ENCODE results near the gene ANXA6.

Gene ANXA6

DNA sequence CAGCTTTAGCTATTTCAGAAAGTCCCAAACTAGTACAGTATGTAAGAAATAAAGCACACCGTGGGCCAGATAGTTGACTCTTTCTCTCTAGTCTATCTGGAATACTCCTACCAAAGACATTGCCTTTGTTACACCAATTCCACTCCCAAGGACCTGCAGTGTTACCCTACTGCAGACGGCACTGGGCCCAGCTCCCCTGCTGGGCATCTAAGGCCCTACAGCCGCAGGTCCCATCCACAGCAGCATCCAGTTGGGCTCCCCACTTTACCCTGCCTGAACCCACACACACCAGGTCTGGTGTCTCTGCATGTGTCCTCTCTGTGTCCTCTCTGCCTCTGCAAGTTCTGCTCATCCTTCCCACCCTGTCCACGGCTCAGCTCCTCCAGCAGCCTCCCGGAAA is 99.3 kb downstream of the ANXA6 start:
- DNase-seq: no peak

DNA sequence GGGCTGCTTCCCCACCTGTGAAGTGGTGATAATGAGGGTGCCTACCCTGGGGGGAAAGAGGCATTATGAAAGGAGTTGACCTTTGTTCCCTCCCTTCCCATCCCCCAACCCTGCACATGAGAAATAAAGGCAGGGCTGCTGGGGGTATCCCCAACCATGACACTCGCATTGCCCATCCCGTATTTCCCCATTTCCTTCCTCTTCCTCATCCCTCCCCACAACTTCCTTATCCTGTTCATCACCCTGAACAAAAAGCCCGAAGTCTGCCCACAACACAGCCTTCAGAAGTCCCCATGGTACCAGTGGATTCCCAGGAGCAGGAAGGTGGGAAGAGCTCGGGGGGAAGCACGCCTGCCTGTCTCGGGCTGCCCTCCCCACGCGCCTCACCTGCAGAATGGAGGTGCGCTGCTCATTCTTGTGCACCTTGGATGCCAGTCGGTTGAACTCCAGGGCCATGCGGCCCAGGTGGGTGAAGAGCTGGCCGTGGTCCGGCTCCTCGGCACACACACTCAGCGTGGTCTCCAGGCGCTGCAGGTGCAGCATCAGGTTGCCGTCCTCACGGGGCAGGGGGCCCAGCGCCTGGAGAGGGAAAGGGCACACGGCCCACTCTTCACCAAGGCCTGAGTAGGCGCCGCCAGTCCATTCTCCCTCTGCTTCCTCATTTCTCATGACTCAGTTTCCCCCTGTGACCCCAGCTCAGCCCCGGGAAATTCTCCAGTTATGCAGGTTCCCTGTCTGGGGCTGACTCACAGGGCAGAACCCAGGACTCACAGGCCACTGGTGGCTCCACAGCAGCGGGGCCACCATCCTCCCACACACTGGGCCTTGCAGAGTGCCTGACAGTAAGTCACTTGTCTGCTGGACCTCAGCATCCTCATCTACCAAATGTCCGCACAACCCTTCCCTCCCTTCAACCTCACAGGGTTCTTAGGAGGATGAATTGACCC is 100.9 kb downstream of the ANXA6 start:
- no peak for DNase-seq

DNA sequence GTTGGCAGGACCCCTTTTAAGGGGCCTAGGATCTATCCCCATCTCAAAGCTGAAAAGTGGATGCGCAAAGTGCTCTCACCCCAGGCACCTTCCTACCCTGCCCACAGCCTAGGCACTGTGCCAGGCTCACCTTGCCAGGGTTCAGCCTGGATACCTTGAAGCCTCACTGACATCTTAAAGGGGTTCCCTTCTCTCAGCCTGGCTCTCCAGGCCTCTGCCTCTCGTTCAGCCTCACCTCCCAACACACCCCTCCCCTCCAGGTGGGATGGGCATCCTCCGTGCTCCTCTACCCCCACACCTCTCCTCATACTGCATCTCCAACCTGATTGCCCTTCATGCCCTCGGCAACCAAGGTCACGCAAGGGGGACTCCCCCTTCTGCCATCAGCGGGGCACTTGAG is 102.2 kb downstream of the ANXA6 start:
- DNase-seq: no peak

DNA sequence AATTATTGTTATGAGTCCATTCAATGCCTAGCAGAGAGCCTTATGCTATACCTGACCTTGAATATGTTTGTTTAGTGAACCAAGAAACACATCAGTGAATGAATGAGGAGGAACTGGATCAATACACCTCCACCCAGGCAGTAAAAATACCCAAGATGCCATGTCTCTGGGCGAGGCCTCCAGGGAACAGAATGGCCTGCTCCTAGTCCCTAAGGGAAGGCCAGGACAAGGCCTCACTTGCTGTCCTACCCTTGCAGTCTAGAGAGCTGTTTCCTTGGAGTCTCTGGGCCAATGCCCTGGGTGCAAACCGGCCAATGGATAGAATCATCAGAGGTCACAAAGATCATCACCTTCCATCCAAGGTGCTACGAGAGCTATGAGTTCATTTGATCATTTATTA is 102.9 kb downstream of the ANXA6 start:
- DNase-seq: no peak

DNA sequence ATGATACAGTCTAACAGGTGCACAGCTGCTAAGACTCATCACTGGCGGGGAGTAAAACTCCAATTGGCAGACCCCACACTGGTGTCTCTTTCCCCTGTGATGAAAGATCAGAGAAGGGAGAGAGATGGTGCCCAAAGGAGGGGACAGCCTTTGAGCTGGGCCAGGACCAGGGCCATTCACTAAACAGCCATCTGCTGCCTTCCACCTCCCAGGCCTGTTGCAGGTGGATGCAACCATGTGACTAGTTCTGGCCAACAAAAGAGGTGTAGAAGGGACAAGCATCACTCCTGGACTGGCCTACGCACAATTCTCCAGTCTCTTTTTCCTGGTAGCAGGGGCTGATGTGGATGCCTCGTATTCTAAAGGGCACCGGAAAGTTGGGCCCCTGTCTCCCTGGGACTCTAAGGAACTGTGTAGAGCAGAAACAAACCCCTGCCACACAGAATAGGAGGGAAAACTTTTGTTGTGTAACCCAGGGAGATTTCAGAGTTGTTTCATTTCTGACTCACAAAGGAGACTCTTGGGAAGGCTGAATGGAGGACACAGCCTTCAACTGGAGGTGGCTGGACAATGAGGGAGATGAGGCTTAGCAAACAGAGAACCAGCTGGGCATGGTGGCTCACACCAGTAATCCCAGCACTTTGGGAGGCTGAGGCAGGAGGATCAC is 103.7 kb downstream of the ANXA6 start:
- no peak for DNase-seq

DNA sequence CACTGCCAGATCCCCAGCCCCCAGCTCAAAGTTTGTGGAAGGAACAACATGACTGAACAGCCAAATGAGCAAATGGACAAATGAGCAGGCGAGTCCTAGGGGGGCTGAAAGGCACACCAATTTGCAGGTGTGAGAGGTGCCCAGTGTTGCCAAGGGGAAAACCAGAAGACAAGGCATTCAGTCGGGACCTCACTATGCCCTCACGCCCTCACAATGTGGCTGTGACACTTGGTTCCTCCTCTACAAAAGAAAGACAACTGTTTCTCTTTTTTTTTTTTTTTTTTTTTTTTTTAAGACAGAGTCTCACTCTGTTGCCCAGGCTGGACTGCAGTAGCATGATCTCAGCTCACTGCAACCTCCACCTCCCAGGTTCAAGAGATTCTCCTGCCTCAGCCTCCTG is 104.7 kb downstream of the ANXA6 start:
- DNase-seq: no peak

DNA sequence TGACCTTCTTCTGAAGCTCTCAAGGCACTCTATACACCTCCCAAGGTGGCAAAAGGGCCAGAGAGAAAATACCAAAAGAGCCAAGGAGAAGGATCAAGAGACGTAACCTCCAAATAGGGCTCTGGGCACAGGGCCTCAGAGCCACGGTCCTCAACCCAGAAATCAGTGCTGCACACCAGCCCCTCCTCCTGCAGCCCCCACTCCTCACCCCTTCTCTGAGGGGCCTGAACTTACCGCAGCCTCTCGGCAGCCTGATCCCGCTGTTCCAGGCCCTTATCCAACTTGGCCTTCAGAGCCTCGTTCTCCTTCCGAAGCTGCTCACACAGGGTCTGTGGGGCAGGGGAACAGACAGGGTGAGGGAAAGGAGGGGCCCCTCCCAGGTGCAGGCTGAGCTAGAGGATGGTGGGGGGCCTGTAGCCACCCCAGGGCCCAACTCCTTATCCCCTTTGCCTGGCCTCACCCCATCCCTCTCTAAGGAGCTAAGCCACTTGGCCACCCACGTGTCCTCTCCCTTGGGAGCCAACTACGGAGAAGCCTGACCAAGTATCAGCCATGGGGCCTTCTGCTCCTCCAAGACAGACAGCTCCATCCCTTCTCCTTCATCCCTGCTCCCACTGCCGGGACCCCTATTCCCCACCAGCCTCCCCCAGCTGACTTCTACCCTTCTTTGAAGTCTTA is 105.5 kb downstream of the ANXA6 start:
- no peak for DNase-seq

DNA sequence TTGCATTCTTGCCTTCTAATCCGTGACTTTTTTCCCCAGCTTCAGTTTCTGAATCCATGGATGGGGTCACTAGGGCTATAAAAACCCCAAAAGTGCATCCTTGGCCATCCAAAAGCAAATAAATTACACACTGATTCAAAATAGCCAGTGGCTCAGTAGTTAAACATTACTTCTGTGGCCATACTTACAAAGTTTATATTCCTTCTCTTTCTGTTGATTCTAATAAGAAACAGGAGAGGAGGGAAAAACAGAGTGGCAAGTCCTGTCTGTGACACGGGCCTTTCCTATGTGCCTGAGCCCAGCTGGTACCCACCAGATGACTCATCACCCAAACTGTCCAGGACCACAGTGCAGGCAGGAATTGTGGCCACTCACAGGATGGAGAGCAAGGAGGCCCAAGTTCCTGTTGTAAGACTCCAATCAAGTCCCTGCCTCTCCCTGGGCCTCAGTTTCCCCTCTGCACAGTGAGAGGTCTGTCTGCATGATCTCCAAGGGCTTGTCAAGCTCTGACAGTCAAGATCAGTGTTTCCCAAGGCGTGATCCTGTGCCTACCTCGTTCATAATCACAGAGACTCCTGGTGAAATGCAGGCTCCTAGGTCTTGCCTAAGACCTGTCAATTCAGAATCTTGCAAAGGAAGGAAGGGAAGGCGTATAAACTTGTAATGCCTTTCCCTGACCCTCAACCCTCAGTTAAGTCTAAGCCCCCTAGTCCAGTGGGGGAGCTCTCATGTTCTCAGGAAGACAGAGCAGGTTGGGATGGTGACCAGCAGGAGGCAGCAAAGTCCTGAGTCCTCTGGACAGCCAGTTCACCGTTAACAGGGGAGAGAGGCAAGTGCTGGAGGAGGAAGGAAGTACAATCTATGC is 106.3 kb downstream of the ANXA6 start:
- DNase-seq: no peak
